HCT116 (cell line): Measurements from ENCODE around the gene ZCWPW1. TPM values are rescaled to one million over a fixed set of nuclear protein-coding genes. Genes with fewer than 3 reads are reported as not detected.

Experiments
- ATAC-seq: fragments of 200-7000 bp; cut with Tn5 transposase; 2 replicates; pipeline ENCODE4 v1.9.1; 2020; ENCODE audit warnings: mild to moderate bottlenecking, moderate library complexity
- BruUV-seq: library from RNA; stranded (reverse); fragments of 400-500 nt; replicated peaks from 2 replicates; lab custom pipeline; 2021; lab: Mats Ljungman, UMichigan
- CTCF ChIA-PET: fragments of 300-600 bp; sonication (Branson Sonifier 250); formaldehyde crosslinking; loops from one replicate; lab custom pipeline; 2021; ENCODE audit warnings: antibody characterized with exemption; lab: Charles Lee
- POLR2A ChIA-PET: fragments of 300-600, 350-600 bp; sonication (Branson Sonifier 250); formaldehyde crosslinking; loops from one replicate; lab custom pipeline; 2021; ENCODE audit warnings: antibody characterized with exemption; lab: Charles Lee
- RAD21 ChIA-PET, 2 experiments: fragments of 300-600 bp; sonication (Branson Sonifier 250); formaldehyde crosslinking; loops; one replicate each; lab custom pipeline; 2023; ENCODE audit warnings: low total read pairs in 2 of 2; ENCODE audit not compliant: uncharacterized antibody in 2 of 2, unreplicated experiment in 2 of 2, low non-redundant PET in 1 of 2; lab: Charles Lee
- DNase-seq: peaks from one replicate; pipeline ENCODE4 v3.0.0-alpha.2; 2010; ENCODE audit warnings: low read depth, low spot score
- H2AFZ ChIP-seq: fragments of 200-600 bp; shearing (Covaris generic), sonication (generic); 2 replicates; pipeline ENCODE4 v1.6.1; 2017; ENCODE audit warnings: low read depth, mixed run types, mixed read lengths, antibody characterized with exemption, low read length; ENCODE audit not compliant: poor library complexity, severe bottlenecking
- H3K27ac ChIP-seq: 2 replicates; pipeline ENCODE4 v1.5.1; 2012; ENCODE audit warnings: low read depth, low read length
- H3K27me3 ChIP-seq: fragments of 200-600 bp; sonication (generic); 2 replicates; pipeline ENCODE4 v1.6.1; 2016; ENCODE audit warnings: mixed run types, low read length, mixed read lengths; ENCODE audit not compliant: insufficient read depth
- H3K36me3 ChIP-seq, 2 experiments: fragments of 200-500 bp in 1 of 2; fragments of 200-600 bp in 1 of 2; sonication (Bioruptor generic) in 1 of 2; sonication (generic) in 1 of 2; 2 replicates each; pipeline versions ENCODE4 v1.5.1 to v1.6.1; 2014 to 2016; ENCODE audit warnings: low read length in 2 of 2, inconsistent platforms in 1 of 2, mixed read lengths in 1 of 2, mixed run types in 1 of 2; ENCODE audit not compliant: insufficient read depth in 2 of 2, control insufficient read depth in 1 of 2
- H3K4me1 ChIP-seq, 2 experiments: fragments of 200-600 bp in 1 of 2; sonication (generic) in 1 of 2; 2 replicates each; pipeline versions ENCODE4 v1.5.1 to v1.6.1; 2012 to 2017; ENCODE audit warnings: low read length in 2 of 2, inconsistent platforms in 1 of 2, mild to moderate bottlenecking in 1 of 2, mixed read lengths in 1 of 2, mixed run types in 1 of 2, moderate library complexity in 1 of 2; ENCODE audit not compliant: insufficient read depth in 2 of 2, control insufficient read depth in 1 of 2
- H3K4me2 ChIP-seq: fragments of 200-600 bp; sonication (generic); 2 replicates; pipeline ENCODE4 v1.6.1; 2017; ENCODE audit warnings: mixed run types, low read length, mixed read lengths
- H3K4me3 ChIP-seq, 2 experiments: fragments of 200-600 bp in 1 of 2; sonication (generic) in 1 of 2; replicated peaks in 1 of 2; 2 replicates each; pipeline ENCODE4 v1.5.1; 2011 to 2016; ENCODE audit warnings: low read length in 2 of 2, control low read depth in 1 of 2, low read depth in 1 of 2, mild to moderate bottlenecking in 1 of 2, mixed read lengths in 1 of 2, mixed run types in 1 of 2
- H3K79me2 ChIP-seq: fragments of 200-600 bp; sonication (generic); 2 replicates; pipeline ENCODE4 v1.6.1; 2017; ENCODE audit warnings: mild to moderate bottlenecking, mixed run types, low read length, moderate library complexity, mixed read lengths; ENCODE audit not compliant: insufficient read depth
- H3K9ac ChIP-seq: fragments of 200-600 bp; sonication (generic); 2 replicates; pipeline ENCODE4 v1.6.1; 2016; ENCODE audit warnings: low read length, mixed read lengths
- H3K9me2 ChIP-seq: fragments of 200-600 bp; sonication (generic), shearing (Covaris generic); 2 replicates; pipeline ENCODE4 v1.6.1; 2017; ENCODE audit warnings: mixed run types, mild to moderate bottlenecking, moderate library complexity; ENCODE audit not compliant: insufficient read depth
- H3K9me3 ChIP-seq, 2 experiments: fragments of 200-500 bp in 1 of 2; fragments of 200-600 bp in 1 of 2; sonication (Bioruptor generic) in 1 of 2; sonication (generic) in 1 of 2; 2 replicates each; pipeline ENCODE4 v1.6.1; 2014 to 2017; ENCODE audit warnings: low read length in 2 of 2, mixed read lengths in 2 of 2, inconsistent platforms in 1 of 2, low read depth in 1 of 2, mild to moderate bottlenecking in 1 of 2, mixed run types in 1 of 2, moderate library complexity in 1 of 2; ENCODE audit not compliant: control insufficient read depth in 1 of 2, insufficient read depth in 1 of 2
- H4K20me1 ChIP-seq: fragments of 200-600 bp; sonication (generic), shearing (Covaris generic); 2 replicates; pipeline ENCODE4 v1.6.1; 2017; ENCODE audit warnings: mixed run types, mild to moderate bottlenecking, moderate library complexity; ENCODE audit not compliant: insufficient read depth
- POLR2A ChIP-seq: IDR thresholded peaks from 2 replicates; pipeline ENCODE4 v1.7.0; 2011; ENCODE audit warnings: borderline replicate concordance; ENCODE audit not compliant: insufficient read depth, insufficient read length; ENCODE audit errors: extremely low read depth
- POLR2AphosphoS5 ChIP-seq: IDR thresholded peaks from 2 replicates; pipeline ENCODE4 v1.6.1; 2011; ENCODE audit warnings: mild to moderate bottlenecking, low read depth, low read length, moderate library complexity
- RAD21 ChIP-seq: IDR thresholded peaks from 2 replicates; pipeline ENCODE4 v1.6.1; 2012; ENCODE audit warnings: low read depth, mild to moderate bottlenecking
- SP1 ChIP-seq: IDR thresholded peaks from 2 replicates; pipeline ENCODE4 v1.6.1; 2012; ENCODE audit warnings: low read depth
- SRF ChIP-seq: IDR thresholded peaks from 2 replicates; pipeline ENCODE4 v1.6.1; 2012; ENCODE audit warnings: low read depth
- ZNF274 ChIP-seq: fragments of 200-500 bp; sonication (Bioruptor generic); IDR thresholded peaks from 2 replicates; pipeline ENCODE4 v1.6.1; 2014; ENCODE audit warnings: mild to moderate bottlenecking, low read depth, low read length, inconsistent platforms
- intact Hi-C: fragments of 100-400 bp; cut with micrococcal nuclease; formaldehyde crosslinking; loops from 2 replicates; pipeline ENCODE4 v1.10.0; 2022
- total RNA-seq: library from RNA; stranded (reverse); gene quantifications from one replicate; pipeline ENCODE4 v1.2.1, GENCODE V29; 2021; ENCODE audit not compliant: unreplicated experiment
- TF ChIP-seq, protein P1 (sequence below), 3 experiments: fragments of 200-600 bp in 1 of 3; sonication (generic) in 1 of 3; IDR thresholded peaks in 2 of 3; conservative IDR thresholded peaks in 1 of 3; 2 replicates each; pipeline ENCODE4 v1.5.1; 2012 to 2017; ENCODE audit warnings: low read depth in 2 of 3, low read length in 2 of 3, antibody characterized with exemption in 1 of 3, borderline replicate concordance in 1 of 3, control low read depth in 1 of 3, mild to moderate bottlenecking in 1 of 3, mixed read lengths in 1 of 3, mixed run types in 1 of 3, moderate library complexity in 1 of 3; ENCODE audit not compliant: insufficient read depth in 1 of 3
- TF ChIP-seq, protein P2 (sequence below): IDR thresholded peaks from 2 replicates; pipeline ENCODE4 v1.6.1; 2012; ENCODE audit warnings: low read depth

The ZCWPW1 gene
- total RNA-seq, 1 experiment from 2014 or later, result 1.5 TPM

DNA sequence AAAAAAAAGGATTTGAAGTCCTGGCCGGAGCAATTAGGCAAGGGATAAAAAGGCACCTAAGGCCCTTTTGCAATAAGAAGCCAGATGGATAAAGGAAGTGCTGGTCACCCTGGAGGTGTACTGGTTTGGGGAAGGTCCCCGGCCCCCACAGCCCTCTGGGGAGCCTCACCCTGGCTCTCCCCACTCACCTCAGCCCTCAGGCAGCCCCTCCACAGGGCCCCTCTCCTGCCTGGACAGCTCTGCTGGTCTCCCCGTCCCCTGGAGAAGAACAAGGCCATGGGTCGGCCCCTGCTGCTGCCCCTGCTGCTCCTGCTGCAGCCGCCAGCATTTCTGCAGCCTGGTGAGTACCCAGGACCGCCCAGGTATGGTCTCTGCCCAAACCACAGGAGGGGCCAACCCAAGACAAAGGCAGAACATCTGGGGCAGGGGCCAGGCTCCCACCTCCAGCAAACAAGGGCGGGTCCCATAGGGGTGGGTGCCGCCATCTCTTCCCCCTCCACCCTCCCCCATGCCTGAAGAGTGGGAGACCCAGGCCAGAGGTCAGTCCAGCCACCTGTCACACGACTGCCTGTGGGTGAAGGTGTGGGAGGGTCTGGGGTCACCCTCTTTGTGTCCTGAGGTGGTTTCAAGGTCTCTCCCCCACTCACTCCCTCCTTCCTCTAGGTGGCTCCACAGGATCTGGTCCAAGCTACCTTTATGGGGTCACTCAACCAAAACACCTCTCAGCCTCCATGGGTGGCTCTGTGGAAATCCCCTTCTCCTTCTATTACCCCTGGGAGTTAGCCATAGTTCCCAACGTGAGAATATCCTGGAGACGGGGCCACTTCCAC, 70.3 kb downstream of the ZCWPW1 start, which contains the start of gene PILRB:
PILRB (plus strand) TSS at position 91 of the 830 bp plus-strand sequence; CDS start at position 277, 186 bp downstream.
- no TSS peak for BruUV-seq
- Histone ChIP-seq H3K9ac (no peak within 1 kb of the TSS), H4K20me1 (no peaks in the 10 kb centered on the region), H3K4me2 (no peak within 1 kb of the TSS), H3K36me3 (peaks cover 46 to 75% of the 10 kb centered on the region in 2 experiments), H3K27me3 (no peaks in the 10 kb centered on the region), H3K4me1 (no peaks in the 10 kb centered on the region), H2AFZ (no peak within 1 kb of the TSS), H3K27ac (no peak within 1 kb of the TSS), H3K9me2 (no peaks in the 10 kb centered on the region), H3K9me3 (no peaks in the 10 kb centered on the region), H3K79me2 (peaks cover 5% of the 10 kb centered on the region; the same call in 1 of the 2 replicates), H3K4me3 (no peak within 1 kb of the TSS)
- DNase-seq (no peak), ATAC-seq (peak; percentile 34; the same call in 1 of the 2 replicates)
- TF ChIP-seq, protein P1, sequence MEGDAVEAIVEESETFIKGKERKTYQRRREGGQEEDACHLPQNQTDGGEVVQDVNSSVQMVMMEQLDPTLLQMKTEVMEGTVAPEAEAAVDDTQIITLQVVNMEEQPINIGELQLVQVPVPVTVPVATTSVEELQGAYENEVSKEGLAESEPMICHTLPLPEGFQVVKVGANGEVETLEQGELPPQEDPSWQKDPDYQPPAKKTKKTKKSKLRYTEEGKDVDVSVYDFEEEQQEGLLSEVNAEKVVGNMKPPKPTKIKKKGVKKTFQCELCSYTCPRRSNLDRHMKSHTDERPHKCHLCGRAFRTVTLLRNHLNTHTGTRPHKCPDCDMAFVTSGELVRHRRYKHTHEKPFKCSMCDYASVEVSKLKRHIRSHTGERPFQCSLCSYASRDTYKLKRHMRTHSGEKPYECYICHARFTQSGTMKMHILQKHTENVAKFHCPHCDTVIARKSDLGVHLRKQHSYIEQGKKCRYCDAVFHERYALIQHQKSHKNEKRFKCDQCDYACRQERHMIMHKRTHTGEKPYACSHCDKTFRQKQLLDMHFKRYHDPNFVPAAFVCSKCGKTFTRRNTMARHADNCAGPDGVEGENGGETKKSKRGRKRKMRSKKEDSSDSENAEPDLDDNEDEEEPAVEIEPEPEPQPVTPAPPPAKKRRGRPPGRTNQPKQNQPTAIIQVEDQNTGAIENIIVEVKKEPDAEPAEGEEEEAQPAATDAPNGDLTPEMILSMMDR (IDR thresholded peaks at IDR 0.05 in 2 of 3, conservative IDR thresholded peaks at IDR 0.05 in 1 of 3; ENCODE audit: borderline replicate concordance in 1 of 3, insufficient read depth in 1 of 3, low read depth in 2 of 3, low read length in 2 of 3), result peak in 1 of 3 experiments; percentile 15; a peak in 1 of 6 replicates
- no peak for TF ChIP-seq SRF
- TF ChIP-seq POLR2A, result no peak
- RAD21 ChIA-PET, result no interaction called here
- CTCF ChIA-PET, result no interaction called here
- POLR2A ChIA-PET, result no interaction called here
- intact Hi-C loops, result no loop called here

DNA sequence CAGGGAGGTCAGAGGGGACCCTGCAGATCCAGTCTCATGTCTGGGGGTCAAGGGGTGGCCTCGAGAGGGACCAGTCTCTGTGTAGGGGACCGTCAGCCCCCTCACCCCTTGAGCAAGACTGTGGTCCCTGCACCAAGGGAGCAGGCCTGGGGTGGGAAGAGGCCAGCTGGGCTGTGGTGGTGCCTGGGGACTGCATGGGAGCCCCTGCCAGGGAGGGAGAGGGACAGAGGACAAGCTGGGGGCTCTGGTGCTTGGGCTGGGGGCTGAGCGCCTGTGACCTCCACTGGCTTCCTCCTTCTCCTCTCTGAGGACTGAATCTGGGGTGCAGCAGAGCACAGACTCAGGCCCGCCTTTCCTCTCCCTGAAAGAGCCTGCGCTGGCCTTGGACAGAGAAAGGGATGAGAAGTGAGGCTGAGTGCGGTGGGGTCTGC, 71.4 kb downstream of the ZCWPW1 start:
- TF ChIP-seq POLR2AphosphoS5, result no peak
- TF ChIP-seq ZNF274, result no peak
- TF ChIP-seq, protein P2, sequence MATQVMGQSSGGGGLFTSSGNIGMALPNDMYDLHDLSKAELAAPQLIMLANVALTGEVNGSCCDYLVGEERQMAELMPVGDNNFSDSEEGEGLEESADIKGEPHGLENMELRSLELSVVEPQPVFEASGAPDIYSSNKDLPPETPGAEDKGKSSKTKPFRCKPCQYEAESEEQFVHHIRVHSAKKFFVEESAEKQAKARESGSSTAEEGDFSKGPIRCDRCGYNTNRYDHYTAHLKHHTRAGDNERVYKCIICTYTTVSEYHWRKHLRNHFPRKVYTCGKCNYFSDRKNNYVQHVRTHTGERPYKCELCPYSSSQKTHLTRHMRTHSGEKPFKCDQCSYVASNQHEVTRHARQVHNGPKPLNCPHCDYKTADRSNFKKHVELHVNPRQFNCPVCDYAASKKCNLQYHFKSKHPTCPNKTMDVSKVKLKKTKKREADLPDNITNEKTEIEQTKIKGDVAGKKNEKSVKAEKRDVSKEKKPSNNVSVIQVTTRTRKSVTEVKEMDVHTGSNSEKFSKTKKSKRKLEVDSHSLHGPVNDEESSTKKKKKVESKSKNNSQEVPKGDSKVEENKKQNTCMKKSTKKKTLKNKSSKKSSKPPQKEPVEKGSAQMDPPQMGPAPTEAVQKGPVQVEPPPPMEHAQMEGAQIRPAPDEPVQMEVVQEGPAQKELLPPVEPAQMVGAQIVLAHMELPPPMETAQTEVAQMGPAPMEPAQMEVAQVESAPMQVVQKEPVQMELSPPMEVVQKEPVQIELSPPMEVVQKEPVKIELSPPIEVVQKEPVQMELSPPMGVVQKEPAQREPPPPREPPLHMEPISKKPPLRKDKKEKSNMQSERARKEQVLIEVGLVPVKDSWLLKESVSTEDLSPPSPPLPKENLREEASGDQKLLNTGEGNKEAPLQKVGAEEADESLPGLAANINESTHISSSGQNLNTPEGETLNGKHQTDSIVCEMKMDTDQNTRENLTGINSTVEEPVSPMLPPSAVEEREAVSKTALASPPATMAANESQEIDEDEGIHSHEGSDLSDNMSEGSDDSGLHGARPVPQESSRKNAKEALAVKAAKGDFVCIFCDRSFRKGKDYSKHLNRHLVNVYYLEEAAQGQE, result no peak
- TF ChIP-seq SP1, result no peak
- no peak for TF ChIP-seq RAD21
- Histone ChIP-seq H3K9me2 (no peaks in the 10 kb centered on the region), H3K4me3 (no peak overlapping the region), H3K9me3 (no peaks in the 10 kb centered on the region), H3K27me3 (no peaks in the 10 kb centered on the region), H3K4me1 (no peaks in the 10 kb centered on the region), H2AFZ (no peak overlapping the region), H3K36me3 (peaks cover 47 to 64% of the 10 kb centered on the region in 2 experiments), H3K79me2 (peaks cover 5% of the 10 kb centered on the region; the same call in 1 of the 2 replicates), H3K9ac (no peak overlapping the region), H3K27ac (no peak overlapping the region), H4K20me1 (no peaks in the 10 kb centered on the region), H3K4me2 (no peak overlapping the region)
- CTCF ChIA-PET, result no interaction called here
- BruUV-seq, result no TSS peak
- POLR2A ChIA-PET, result no interaction called here
- no peak for DNase-seq
- RAD21 ChIA-PET, result no interaction called here
- intact Hi-C loops, result no loop called here
- ATAC-seq, result no peak
